Erythroblast (primary cell): ENCODE measurements around the gene PCDHGA10.

Experiments
- GATA1 ChIP-seq: IDR thresholded peaks from 2 replicates; pipeline ENCODE4 v1.6.1; 2011; ENCODE audit warnings: low read depth, mild to moderate bottlenecking, control low read depth, low read length, moderate library complexity
- POLR2A ChIP-seq: IDR thresholded peaks from 2 replicates; pipeline ENCODE4 v1.6.1; 2011; ENCODE audit warnings: mild to moderate bottlenecking, low read length

- TF ChIP-seq POLR2A (no peak), GATA1 (no peak)
These were observed 24.1 kb upstream of the PCDHGA10 start for GRCh38 chr5:141388661-141389060.
